ENCODE results near the gene FAM50B. TPM values are rescaled to one million over a fixed set of nuclear protein-coding genes. Genes with fewer than 3 reads are reported as not detected.
A peak's percentile ranks its signal among the peaks of the same experiment; 100 is the strongest.

FAM50B gene
- total and polyA plus RNA-seq, 2 of the 13 experiments (the other 11 are each of a cell fraction or from before 2014, with no cell fraction given): 0.05 TPM; not detected in 1

DNA sequence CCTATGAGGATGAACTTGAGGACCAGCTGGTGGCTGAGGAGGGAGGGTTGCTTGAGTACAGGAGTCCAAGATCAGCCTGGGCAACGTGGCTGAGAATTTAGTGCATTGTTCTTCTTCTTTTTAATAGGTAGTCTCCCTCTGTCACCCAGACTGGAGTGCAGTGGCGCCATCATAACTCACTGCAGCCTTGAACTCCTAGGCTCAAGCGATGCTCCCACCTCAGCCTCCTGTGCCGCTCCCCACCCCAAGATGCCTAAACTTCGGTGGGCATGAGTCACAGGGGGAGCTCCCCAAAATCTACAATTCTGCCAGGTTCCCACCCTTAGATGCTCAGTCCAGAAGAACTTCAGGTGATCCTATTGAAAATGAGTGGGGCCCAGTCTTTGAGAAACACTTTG is 21.4 kb downstream of the FAM50B start (continued):
- TF ChIP-seq ZNF253 (CRISPR knock-in tag; IDR thresholded peaks at IDR 0.05; ENCODE audit: borderline replicate concordance) (no peak), ZIK1 (CRISPR knock-in tag; IDR thresholded peaks at IDR 0.05; ENCODE audit: borderline replicate concordance, low read depth) (no peak), PAX8 (CRISPR knock-in tag; IDR thresholded peaks at IDR 0.05; ENCODE audit: borderline replicate concordance) (no peak), ZFP36 (IDR thresholded peaks at IDR 0.05; ENCODE audit: borderline replicate concordance, low read depth, low read length, partially characterized antibody) (no peak), ZNF598 (CRISPR knock-in tag; IDR thresholded peaks at IDR 0.05; ENCODE audit: borderline replicate concordance) (no peak), NAIF1 (CRISPR knock-in tag; IDR thresholded peaks at IDR 0.05; ENCODE audit: borderline replicate concordance) (no peak), FOXA1 (IDR thresholded peaks at IDR 0.05) (no peak), FOXA1 (CRISPR knock-in tag; IDR thresholded peaks at IDR 0.05) (no peak), SNAPC2 (CRISPR knock-in tag; IDR thresholded peaks at IDR 0.05) (0 out of 2 replicates have a peak, but pooled peaks have one; percentile 11), NR2F1 (CRISPR knock-in tag; IDR thresholded peaks at IDR 0.05) (no peak), ZBTB33 (CRISPR knock-in tag; IDR thresholded peaks at IDR 0.05) (peak; percentile 60), LCORL (IDR thresholded peaks at IDR 0.05) (no peak), LCORL (CRISPR knock-in tag; IDR thresholded peaks at IDR 0.05) (peak; percentile 22; the same call in 1 of the 2 replicates), ONECUT2 (CRISPR knock-in tag; IDR thresholded peaks at IDR 0.05) (no peak), FOXA3 (CRISPR knock-in tag; IDR thresholded peaks at IDR 0.05) (no peak), NFIC (IDR thresholded peaks at IDR 0.05; ENCODE audit: low read length) (no peak), FOXP1 (IDR thresholded peaks at IDR 0.05) (no peak), FOXP1 (CRISPR knock-in tag; IDR thresholded peaks at IDR 0.05) (no peak), ZBTB7B (CRISPR knock-in tag; IDR thresholded peaks at IDR 0.05) (no peak)
- TF ChIP-seq, protein P1, sequence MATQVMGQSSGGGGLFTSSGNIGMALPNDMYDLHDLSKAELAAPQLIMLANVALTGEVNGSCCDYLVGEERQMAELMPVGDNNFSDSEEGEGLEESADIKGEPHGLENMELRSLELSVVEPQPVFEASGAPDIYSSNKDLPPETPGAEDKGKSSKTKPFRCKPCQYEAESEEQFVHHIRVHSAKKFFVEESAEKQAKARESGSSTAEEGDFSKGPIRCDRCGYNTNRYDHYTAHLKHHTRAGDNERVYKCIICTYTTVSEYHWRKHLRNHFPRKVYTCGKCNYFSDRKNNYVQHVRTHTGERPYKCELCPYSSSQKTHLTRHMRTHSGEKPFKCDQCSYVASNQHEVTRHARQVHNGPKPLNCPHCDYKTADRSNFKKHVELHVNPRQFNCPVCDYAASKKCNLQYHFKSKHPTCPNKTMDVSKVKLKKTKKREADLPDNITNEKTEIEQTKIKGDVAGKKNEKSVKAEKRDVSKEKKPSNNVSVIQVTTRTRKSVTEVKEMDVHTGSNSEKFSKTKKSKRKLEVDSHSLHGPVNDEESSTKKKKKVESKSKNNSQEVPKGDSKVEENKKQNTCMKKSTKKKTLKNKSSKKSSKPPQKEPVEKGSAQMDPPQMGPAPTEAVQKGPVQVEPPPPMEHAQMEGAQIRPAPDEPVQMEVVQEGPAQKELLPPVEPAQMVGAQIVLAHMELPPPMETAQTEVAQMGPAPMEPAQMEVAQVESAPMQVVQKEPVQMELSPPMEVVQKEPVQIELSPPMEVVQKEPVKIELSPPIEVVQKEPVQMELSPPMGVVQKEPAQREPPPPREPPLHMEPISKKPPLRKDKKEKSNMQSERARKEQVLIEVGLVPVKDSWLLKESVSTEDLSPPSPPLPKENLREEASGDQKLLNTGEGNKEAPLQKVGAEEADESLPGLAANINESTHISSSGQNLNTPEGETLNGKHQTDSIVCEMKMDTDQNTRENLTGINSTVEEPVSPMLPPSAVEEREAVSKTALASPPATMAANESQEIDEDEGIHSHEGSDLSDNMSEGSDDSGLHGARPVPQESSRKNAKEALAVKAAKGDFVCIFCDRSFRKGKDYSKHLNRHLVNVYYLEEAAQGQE (IDR thresholded peaks at IDR 0.05; ENCODE audit: borderline replicate concordance in 1 of 2, low read depth in 1 of 2, low read length in 2 of 2): no peak
- TF ChIP-seq, protein P2, sequence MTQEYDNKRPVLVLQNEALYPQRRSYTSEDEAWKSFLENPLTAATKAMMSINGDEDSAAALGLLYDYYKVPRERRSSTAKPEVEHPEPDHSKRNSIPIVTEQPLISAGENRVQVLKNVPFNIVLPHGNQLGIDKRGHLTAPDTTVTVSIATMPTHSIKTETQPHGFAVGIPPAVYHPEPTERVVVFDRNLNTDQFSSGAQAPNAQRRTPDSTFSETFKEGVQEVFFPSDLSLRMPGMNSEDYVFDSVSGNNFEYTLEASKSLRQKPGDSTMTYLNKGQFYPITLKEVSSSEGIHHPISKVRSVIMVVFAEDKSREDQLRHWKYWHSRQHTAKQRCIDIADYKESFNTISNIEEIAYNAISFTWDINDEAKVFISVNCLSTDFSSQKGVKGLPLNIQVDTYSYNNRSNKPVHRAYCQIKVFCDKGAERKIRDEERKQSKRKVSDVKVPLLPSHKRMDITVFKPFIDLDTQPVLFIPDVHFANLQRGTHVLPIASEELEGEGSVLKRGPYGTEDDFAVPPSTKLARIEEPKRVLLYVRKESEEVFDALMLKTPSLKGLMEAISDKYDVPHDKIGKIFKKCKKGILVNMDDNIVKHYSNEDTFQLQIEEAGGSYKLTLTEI (CRISPR knock-in tag; conservative IDR thresholded peaks at IDR 0.05): no peak

All from HepG2 (cell line).